PC-9 (cell line): ENCODE data around the gene RAD17.

Source experiments
- CTCF ChIP-seq: fragments of 200-600 bp; sonication (generic); conservative IDR thresholded peaks from 2 replicates; pipeline ENCODE4 v1.6.1; 2017; ENCODE audit warnings: mixed run types, antibody characterized with exemption, mild to moderate bottlenecking, moderate library complexity
- EZH2 ChIP-seq: fragments of 200-600 bp; sonication (generic); IDR thresholded peaks from 2 replicates; pipeline ENCODE4 v1.8.0; 2017; ENCODE audit warnings: antibody characterized with exemption, low read depth

GRCh38 chr5:69462170-69462569 lies 92.6 kb downstream of the RAD17 start:
- TF ChIP-seq CTCF (no peak), EZH2 (no peak)
